Neutrophil (primary cell): ENCODE measurements around the gene LAMA5.

Experiments used
- H3K27ac ChIP-seq: fragments of 200-600 bp; sonication (generic); 2 replicates; pipeline ENCODE4 v1.5.1; 2016; ENCODE audit warnings: mild to moderate bottlenecking, moderate library complexity
- H3K27me3 ChIP-seq: fragments of 200-600 bp; sonication (generic); 2 replicates; pipeline ENCODE4 v1.6.0; 2016; ENCODE audit warnings: mild to moderate bottlenecking
- H3K36me3 ChIP-seq: fragments of 200-600 bp; sonication (generic); 2 replicates; pipeline ENCODE4 v1.5.1; 2017
- H3K4me1 ChIP-seq, 2 experiments: fragments of 200-600 bp in 1 of 2; sonication (generic) in 1 of 2; 1 replicate in 1 of 2; 2 replicates in 1 of 2; pipeline versions ENCODE4 v1.5.1 to v1.6.1; 2013 to 2016; ENCODE audit warnings: low read depth in 1 of 2, low read length in 1 of 2, mild to moderate bottlenecking in 1 of 2, moderate library complexity in 1 of 2; ENCODE audit not compliant: control insufficient read depth in 1 of 2, insufficient read depth in 1 of 2
- H3K4me3 ChIP-seq, 2 experiments: fragments of 200-600 bp in 1 of 2; sonication (generic) in 1 of 2; 1 replicate in 1 of 2; 2 replicates in 1 of 2; pipeline ENCODE4 v1.5.1; 2013 to 2016; ENCODE audit warnings: low read depth in 1 of 2, low read length in 1 of 2, mild to moderate bottlenecking in 1 of 2, moderate library complexity in 1 of 2
- H3K9me3 ChIP-seq: fragments of 200-600 bp; sonication (generic); 2 replicates; pipeline ENCODE4 v1.5.1; 2016
- CTCF ChIP-seq: fragments of 200-600 bp; sonication (generic); IDR thresholded peaks from 2 replicates; pipeline ENCODE4 v1.5.1; 2016; ENCODE audit warnings: antibody characterized with exemption

The LAMA5 gene

GRCh38 chr20:62381842-62382241, 14.7 kb upstream of the LAMA5 start:
- H3K36me3 ChIP-seq: no peaks in the 10 kb centered on the region
- TF ChIP-seq CTCF: no peak
- no peak overlapping the region for H3K4me3 ChIP-seq
- peaks cover 10 to 15% of the 10 kb centered on the region in 2 experiments for H3K4me1 ChIP-seq
- H3K9me3 ChIP-seq: no peaks in the 10 kb centered on the region
- no peaks in the 10 kb centered on the region for H3K27me3 ChIP-seq
- H3K27ac ChIP-seq: no peak overlapping the region

GRCh38 chr20:62381202-62381797, 14.2 kb upstream of the LAMA5 start:
- no peak for TF ChIP-seq CTCF
- no peaks in the 10 kb centered on the region for H3K9me3 ChIP-seq
- no peak overlapping the region for H3K27ac ChIP-seq
- no peaks in the 10 kb centered on the region for H3K27me3 ChIP-seq
- H3K36me3 ChIP-seq: no peaks in the 10 kb centered on the region
- H3K4me1 ChIP-seq: peaks cover 8 to 12% of the 10 kb centered on the region in 2 experiments
- no peak overlapping the region for H3K4me3 ChIP-seq

- Histone ChIP-seq H3K4me1 (no peaks in the 10 kb centered on the region), H3K36me3 (no peaks in the 10 kb centered on the region), H3K27ac (no peak overlapping the region), H3K9me3 (no peaks in the 10 kb centered on the region), H3K4me3 (no peak overlapping the region), H3K27me3 (peaks cover 18% of the 10 kb centered on the region)
- TF ChIP-seq CTCF: no peak
Observed at GRCh38 chr20:62378215-62378614, 11.1 kb upstream of the LAMA5 start.

GRCh38 chr20:62377615-62378178, 10.6 kb upstream of the LAMA5 start:
- no peak overlapping the region for H3K27ac ChIP-seq
- no peaks in the 10 kb centered on the region for H3K4me1 ChIP-seq

GRCh38 chr20:62377064-62377461, 10.0 kb upstream of the LAMA5 start:
- no peaks in the 10 kb centered on the region for H3K4me1 ChIP-seq
- H3K27ac ChIP-seq: no peak overlapping the region
- H3K36me3 ChIP-seq: no peaks in the 10 kb centered on the region
- TF ChIP-seq CTCF: no peak
- peaks cover 25% of the 10 kb centered on the region for H3K27me3 ChIP-seq
- H3K4me3 ChIP-seq: no peak overlapping the region
- no peaks in the 10 kb centered on the region for H3K9me3 ChIP-seq

More at GRCh38 chr20:62377615-62378178, 10.6 kb upstream of the LAMA5 start:
- Histone ChIP-seq H3K36me3 (no peaks in the 10 kb centered on the region), H3K4me3 (no peak overlapping the region), H3K9me3 (no peaks in the 10 kb centered on the region), H3K27me3 (peaks cover 19% of the 10 kb centered on the region)
- no peak for TF ChIP-seq CTCF
